SH-SY5Y (cell line): ENCODE data around the gene TMEM209.

Source experiments
- GATA2 ChIP-seq: IDR thresholded peaks from 2 replicates; pipeline ENCODE4 v1.6.1; 2011; ENCODE audit warnings: mild to moderate bottlenecking, low read depth, low read length
- GATA3 ChIP-seq: IDR thresholded peaks from 2 replicates; pipeline ENCODE4 v1.6.1; 2011; ENCODE audit warnings: low read depth, mild to moderate bottlenecking, low read length, moderate library complexity

DNA sequence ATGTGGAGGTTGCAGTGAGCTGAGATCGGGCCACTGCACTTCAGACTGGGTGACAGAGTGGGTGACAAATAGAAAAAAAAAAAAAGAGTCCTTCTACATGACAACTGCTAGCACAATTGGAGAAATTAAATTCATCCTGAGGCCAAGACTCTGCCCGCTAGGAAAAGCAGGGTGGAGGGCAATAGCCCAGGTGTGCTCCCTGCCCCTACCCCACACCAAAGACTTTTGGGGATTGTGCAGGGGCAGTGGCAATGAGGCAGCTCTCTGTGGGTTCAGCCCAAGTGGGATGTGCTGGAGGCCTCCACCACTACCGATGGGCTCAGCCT, 61.3 kb downstream of the TMEM209 start:
- TF ChIP-seq GATA3 (no peak), GATA2 (no peak)
